HG03520 (cell line): Measurements from ENCODE around the gene CDHR1.
"Not testable (repeated sequence)": the region's sequence is repeated elsewhere in the genome, so short reads cannot be mapped to it uniquely, and the experiment has no call there.

ENCODE experiments used
- ATAC-seq: cut with Tn5 transposase; IDR thresholded peaks from one replicate; pipeline ENCODE4 v1.9.1; 2021; ENCODE audit warnings: mild to moderate bottlenecking, moderate library complexity; ENCODE audit not compliant: unreplicated experiment

Gene CDHR1

DNA sequence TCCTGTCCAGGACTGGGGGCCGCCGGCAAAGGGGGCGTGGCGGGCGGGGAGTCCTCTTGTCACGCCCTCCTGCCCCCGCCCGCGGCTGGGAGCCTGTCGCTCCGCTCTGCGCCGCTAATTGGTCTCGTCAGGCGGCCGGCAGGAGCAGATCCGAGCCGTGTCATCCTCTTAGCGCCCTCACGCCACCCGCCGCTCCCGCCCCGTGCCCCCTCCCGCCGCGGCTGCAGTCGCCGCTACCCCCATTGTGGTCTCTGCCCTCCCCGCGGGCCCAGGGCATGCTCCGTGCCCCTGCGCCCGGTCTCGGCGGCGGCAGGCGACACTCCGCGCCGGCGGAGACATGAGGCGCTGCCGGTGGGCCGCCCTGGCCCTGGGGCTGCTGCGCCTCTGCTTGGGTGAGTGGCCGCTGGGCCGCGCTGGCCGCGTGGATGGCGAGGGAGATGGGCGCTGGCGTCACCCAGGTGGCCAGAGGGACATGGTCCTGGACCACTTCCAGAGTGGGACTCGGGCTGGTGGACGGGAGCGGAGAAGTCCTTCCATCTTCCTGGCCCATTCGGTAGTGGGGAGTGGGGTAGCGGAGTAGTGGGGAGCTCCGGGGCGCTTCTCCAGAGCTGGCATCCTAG, at the start of gene CDHR1:
Gene CDHR1 (plus strand): TSS at position 114 of the 620 bp plus-strand sequence. CDS start 224 bp downstream, at position 338.
- ATAC-seq, result peak; percentile 75

DNA sequence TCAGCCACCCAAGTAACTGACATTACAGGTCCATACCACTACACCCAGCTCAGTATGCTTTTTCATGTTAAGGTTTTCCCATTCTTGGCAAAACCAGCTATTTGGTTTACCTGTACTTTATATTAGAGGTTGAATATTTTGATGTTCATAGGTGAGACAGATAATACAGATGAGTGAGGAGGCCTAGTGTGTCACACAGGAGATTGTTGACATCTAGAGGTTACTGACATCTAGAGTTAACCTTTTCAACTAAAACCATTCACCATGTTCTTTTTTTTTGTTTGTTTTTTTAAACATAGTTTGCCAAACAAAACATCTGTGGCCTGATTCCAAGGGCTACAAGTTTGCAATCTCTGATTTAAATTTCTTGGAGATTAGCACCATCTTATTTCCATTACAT, 47.0 kb upstream of the CDHR1 start:
- ATAC-seq, result no peak

DNA sequence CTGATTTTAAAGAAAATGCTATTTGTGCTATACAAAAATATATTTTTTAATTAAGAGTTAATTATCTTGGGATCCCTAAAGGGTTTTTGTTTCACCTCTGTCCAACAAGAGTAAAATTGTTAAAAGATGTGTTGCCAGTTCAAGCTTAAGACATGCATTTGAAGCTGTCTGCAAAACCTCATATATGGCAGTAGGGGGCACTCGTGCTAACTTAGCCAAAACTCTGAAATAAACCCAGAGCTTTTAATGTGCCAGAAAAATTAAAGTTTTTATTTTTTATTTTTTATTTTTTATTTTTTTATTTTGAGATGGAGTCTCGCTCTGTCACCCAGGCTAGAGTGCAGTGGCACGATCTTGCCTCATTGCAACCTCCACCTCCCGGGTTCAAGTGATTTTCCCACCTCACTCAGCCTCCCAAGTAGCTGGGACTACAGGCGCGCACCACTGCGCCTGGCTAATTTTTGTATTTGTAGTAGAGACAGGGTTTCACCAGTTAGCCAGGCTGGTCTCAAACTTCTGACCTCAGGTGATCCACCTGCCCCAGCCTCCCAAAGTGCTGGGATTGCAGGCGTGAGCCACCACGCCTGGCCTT, 46.2 kb upstream of the CDHR1 start:
- ATAC-seq, result peak; percentile 62

DNA sequence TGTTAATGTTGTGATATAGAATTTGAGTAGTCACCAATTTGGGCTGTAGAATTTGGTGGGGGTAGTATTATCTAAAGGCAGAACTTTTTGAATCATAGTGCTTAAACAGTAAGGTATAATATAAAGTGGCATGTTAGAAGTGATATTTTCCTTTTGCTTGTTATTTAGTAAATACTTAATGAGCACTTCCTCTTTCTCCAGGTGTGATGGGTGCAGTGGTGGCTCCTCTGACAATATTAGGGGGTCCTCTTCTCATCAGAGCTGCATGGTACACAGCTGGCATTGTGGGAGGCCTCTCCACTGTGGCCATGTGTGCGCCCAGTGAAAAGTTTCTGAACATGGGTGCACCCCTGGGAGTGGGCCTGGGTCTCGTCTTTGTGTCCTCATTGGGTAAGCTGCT, 44.5 kb upstream of the CDHR1 start:
- no peak for ATAC-seq

DNA sequence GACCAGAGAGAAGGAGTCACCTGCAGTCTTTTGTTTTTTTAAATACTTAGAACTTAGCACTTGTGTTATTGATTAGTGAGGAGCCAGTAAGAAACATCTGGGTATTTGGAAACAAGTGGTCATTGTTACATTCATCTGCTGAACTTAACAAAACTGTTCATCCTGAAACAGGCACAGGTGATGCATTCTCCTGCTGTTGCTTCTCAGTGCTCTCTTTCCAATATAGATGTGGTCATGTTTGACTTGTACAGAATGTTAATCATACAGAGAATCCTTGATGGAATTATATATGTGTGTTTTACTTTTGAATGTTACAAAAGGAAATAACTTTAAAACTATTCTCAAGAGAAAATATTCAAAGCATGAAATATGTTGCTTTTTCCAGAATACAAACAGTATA, 41.6 kb upstream of the CDHR1 start:
- ATAC-seq, result no peak

DNA sequence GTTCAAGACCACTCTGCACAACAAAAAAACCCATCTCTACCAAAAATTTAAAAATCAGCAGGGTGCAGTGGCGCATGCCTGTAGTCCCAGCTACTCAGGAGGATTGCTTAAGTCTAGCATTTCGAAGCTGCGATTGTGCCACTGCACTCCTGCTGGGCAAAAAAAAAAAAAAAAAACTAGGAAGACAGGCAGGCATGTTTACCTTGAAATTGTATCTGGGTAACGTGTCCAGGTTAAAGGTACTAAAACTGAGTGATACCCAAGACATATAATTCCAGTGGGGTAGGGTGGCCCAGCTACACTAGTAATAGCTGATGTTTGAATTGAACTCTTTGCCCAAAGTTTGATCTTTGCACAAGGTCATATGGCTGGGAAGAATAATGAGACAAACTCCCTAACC, 38.8 kb upstream of the CDHR1 start:
- no peak for ATAC-seq

DNA sequence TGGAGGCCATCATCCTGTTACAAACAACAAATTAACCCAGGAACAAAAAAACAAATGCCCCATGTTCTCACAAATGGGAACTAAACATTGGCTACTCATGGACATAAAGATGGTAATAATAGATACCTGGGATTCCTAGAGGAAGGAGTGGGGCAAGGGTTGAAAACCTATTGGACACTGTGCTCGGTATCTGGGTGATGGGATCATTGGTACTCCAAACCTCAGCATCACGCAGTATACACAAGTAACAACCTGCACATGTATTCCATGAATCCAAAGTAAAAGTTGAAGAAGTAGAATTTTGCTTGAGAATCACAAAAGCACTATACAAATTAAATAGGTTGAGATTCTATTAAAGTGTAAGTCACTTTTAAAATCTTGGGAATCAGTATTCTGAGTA, 38.3 kb upstream of the CDHR1 start:
- no peak for ATAC-seq

DNA sequence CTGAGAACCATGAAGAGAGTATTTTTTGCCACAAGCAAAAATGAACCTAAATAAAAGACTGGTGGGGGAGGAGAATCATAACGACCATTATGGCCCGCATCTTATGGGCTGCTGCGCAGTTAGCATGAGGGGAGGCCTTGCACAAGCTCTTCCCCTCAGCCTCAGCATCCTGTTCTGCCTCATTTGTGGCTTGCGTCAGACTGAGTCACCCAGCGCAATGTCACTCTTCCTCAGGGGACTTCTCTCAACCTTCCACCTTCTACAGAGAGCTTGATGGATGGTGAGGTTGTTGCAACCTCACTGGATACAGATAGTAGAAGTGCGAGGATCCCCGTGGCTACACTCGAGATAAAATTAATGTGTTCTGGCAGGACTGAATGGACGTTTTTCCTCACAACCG, 37.6 kb upstream of the CDHR1 start:
- peak; percentile 75 for ATAC-seq

DNA sequence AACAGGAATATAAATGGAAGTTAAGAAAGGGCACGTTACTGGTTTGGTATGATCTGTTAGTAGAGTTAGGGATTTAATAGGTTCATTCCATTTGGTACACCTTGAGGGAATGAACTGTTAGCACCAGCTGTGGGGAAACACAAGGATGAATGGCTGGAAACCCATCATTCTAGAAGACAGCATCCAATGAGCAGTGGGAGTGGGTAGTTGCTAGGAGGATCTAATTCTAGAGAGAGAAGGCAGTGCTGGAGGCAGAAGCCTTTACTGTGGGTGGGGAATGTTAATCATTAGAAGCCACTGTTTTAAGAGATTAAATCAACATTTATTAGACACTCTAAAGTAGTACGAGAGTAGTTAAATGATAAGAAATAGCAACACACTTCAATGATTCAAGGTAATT, 36.3 kb upstream of the CDHR1 start:
- no peak for ATAC-seq

DNA sequence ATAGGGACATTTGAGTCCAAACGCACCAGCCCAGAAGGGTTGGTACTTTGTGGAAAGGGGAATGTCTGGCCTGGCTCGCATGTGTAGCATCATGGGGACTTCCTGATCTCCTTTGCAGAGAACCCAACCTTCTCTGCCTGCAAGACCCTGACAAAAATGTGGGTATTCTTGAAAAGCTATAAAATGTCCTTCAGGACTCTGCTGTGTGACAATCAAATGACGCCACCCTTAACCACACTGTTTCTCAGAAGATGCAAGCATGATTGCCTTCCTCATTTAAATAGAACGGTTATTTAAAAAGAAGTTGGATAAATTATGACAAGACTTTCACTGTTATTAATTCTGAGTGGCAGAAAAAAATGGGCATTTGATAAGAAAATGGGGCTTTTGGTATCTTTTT, 35.8 kb upstream of the CDHR1 start:
- ATAC-seq, result no peak

DNA sequence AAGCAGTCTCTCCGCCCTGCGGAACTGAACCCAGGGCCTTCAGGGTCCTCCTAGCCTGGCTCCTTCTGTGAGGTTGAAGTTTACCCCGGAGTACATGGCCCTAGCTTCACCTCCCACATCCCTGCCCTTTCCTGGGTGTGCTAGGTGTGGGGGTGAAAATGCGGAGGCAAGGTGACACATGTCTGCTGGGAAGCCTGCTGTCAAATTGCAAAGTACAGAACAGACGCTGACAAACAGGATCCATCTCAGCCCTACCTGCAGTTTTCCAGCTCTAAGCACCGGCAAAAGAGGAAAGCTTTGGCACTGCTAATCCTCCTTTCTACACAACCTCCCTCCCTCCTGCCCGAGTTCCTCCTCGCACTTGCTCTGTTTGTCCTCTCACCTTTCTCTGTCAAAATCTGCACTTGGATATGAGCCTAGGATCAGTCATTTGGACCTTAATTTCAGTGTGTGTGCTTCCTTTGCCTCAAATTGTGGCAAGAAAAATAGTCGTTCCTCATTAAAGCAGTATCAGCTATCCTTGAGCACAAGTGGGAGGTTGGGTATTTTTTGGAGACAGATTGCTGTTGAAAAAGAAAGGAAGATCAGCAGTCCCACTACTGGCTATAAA, 35.2 kb upstream of the CDHR1 start:
- no peak for ATAC-seq

DNA sequence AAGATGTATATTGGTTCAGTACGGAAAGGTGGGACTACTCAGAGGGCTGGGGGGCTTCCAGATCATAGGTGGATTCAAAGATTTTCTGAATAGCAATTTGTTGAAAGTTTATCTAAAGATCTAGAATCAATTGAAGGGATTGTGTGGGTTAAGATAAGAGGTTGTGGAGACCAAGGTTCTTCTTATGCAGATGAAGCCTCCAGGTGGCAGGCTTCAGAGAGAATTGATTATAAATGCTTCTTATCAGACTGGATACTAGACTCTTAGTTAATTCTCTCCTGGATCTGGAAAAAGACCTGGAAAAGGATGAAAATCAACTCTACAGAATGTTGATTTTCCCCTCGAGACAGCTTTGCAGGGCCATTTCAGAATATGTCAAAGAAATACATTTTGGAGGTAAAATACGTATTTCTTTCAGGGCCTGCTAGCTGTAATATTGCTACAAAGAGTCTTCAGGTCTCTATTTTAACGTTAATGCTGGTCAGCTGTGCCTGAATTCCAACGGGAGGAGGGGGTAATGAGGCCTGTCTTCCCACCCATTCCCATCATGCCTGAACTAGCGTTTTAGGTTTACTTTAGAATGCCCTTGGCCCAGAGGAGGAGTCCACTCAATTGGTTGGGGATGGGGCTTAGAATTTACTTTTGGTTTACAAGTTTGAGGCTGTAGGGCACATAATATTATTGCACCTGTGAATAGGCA, 33.5 kb upstream of the CDHR1 start:
- no peak for ATAC-seq

DNA sequence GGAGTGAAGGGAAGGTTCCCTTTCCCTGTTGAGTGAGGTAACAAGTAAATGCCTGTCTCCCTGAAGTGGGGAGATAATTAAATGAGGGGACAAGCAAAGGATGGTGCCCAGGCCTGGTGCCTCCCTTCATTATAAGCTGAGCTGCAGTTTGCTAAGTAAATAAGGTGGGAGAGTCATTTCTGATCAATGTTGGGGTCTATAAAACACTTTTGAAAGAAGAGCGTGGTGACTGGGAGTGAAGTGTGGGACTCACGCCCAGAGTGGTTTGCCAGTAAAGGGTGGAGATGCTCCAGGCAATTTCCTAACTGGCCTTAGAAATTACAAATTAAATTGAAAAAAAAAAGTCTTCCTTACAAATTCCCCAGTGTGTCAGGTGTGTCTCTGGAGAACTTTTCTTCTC, 30.3 kb upstream of the CDHR1 start:
- ATAC-seq, result no peak

DNA sequence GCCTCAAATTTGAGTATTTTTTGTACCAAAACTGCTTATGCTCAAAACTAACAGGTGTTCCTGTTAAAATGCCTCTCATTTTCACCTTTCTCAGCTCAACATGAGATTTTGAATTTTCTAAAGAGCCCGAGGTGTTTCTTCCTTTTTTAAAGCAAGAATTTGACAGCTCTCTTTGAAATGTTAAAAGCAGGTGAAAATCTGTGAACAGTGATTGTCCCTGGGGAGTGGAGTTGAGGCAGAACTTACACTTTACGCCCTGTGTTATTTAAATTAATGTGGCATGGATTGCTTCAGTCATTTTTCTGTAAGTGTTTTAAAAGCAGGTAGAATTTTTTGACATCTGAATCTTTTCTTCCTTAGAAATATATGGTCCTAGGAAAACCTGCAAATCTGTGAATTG, 29.9 kb upstream of the CDHR1 start:
- no peak for ATAC-seq

DNA sequence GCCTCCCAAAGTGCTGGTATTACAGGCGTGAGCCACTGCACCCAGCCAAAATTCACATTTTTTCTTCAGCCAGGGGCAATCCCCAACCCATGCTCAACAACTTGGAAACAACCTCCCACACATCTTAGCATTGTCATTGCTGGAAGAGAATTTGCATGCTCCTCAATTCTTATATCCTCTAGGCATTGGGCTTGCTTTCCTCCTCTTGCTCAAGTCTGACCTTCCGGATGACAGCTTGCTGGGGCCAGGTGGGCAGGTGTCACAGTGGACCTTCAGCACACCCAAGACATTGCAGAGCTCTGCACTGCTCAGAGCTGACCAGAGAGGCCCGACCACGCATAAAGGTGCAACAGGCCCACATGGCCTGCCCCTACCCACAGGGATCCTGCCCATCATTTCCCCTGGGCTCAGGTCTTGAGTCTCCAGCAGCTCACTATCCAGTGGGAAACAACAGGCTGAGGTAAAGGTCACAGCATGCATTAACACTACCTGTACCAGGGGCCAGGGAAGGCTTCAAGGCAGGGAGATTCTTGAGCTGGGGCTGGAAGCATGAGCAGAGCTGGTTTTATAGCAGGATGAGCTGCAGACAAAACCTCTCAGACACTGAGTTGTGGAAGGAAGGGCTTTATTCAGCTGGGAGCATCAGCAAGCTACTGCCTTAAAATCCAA, 27.6 kb upstream of the CDHR1 start:
- no peak for ATAC-seq

DNA sequence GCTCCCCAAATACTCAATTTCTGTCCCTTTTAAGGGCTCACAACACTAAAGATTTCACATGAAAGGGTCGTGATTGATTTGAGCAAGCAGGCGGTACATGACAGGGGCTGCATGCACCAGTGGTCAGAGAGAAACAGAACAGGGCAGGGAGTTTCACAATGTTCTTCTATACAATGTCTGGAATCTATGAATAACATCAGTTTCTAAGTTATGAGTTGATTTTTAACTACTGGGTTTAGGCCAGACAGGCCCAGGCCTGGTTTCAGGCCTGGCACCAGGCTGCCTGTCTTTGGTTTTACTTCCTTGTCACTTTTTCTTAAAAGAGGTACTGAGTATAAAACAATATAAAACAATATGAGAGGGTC, 27.1 kb upstream of the CDHR1 start:
- not testable (repeated sequence) for ATAC-seq

DNA sequence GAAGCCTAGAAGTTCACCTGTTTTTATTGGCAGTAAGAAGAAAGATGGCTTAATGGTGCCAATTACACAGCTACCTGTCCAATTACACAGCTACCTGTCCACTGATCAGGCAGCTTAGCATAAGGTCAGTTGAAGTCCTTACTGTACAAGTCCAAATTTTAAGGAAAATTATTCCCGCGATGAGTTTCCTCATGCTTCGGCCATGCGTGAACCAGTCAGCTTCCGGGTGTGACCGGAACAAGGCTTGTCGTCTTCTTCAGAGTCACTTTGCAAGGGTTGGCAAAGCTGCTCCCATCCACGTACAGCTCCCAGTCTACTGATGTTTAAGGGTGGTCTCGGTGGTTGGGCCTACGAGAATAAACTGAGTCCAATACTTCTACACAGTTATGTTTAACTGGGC, 26.0 kb upstream of the CDHR1 start:
- not testable (repeated sequence) for ATAC-seq

DNA sequence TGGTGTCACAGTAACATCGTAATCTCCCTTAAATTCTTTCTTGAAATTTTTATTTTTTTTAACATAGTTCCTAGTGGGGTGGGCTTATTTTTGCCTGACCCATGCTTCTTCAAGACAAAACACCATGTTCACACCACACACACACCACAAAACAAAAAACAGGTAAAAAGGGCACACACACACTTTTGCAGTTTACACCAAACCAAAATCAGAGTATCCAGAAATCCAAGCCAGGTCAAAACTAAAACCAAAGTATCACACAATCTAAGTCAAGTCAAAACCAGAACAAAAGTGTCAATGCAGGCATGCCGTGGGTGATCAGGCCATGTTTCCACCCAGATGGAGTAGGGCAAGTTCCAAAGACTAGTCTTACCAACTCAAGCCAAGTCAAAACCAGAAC, 23.1 kb upstream of the CDHR1 start:
- not testable (repeated sequence) for ATAC-seq

DNA sequence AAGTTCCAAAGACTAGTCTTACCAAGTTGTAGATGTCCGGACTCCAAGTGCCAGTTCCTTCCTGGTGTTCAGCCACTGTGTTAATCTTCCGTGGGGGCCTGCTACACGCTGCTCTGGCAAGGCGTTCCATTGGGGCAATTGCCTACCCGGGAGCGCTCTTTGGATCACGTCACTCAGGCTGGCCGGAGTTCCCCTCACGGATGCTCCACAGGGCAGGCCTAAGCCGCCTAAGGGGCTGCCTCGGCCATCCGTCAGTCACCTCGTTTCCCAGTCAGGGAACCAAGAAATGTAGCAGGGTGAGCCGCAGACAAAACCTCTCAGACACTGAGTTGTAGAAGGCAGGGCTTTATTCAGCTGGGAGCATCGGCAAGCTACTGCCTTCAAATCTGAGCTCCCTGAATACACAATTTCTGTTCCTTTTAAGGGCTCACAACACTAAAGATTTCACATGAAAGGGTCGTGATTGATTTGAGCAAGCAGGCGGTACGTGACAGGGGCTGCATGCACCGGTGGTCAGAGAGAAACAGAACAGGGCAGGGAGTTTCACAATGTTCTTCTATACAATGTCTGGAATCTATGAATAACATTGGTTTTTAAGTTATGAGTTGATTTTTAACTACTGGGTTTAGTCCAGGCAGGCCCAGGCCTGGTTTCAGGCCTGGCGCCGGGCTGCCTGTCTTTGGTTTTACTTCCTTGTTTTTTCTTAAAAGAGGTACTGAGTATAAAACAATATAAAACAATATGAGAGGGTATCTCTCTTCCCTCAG, 22.5 kb upstream of the CDHR1 start:
- ATAC-seq, result peak; percentile 33

DNA sequence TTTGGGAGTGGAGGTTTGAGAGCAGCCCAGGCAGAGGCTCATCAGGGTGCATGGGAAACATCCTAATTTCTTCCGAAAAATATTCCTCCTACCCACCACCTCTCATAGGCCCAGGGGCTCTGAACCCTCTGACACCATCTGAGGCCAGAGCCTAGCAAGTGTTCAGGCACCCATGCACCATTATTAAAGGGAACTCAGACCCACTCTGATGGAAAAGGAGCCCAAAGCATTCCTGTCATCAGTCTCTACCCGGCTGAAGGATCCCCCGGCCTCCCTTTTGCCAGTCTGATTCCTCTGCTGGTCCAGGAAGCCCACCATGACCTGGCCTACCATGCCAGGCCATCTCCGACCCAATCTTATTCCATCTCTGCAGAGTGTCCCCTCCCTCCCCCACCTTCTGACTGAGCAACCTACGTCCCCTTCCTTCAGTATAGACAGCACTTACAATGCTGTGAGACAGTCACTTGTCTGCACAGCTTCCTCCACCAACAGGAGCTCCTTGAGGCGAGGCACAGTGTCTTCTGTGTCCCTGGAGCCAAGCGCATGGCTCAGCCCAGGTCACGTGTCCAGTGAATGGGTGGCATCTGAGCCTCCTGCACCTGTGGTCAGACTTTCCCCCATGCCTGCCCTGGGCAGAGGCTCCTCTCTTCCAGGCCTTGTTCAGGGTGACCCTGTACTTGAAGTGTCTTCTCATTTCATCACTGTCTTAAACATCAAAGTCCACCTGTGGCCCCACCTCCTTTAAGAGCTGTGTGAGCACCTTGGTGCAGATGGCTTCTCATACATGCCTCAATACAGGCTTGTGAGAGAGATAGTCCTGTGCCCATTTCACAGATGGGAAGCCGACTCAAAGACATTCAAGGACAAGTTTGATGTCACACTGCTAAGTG, 21.6 kb upstream of the CDHR1 start:
- peak; percentile 57 for ATAC-seq
